ENCODE results near the gene RNU6-1.

RNU6-1 gene

GRCh38 chr15:67859331-67859946 lies 19.6 kb upstream of the RNU6-1 start:
- TF ChIP-seq GLIS3 (CRISPR knock-in tag; IDR thresholded peaks at IDR 0.05) (no peak), ESRRG (CRISPR knock-in tag; IDR thresholded peaks at IDR 0.05) (no peak), ZC3H10 (CRISPR knock-in tag; IDR thresholded peaks at IDR 0.05) (no peak), OSR1 (CRISPR knock-in tag; IDR thresholded peaks at IDR 0.05) (no peak), ZFP30 (CRISPR knock-in tag; IDR thresholded peaks at IDR 0.05) (no peak), ZFP3 (CRISPR knock-in tag; IDR thresholded peaks at IDR 0.05) (no peak), RARB (CRISPR knock-in tag; IDR thresholded peaks at IDR 0.05) (no peak), PATZ1 (CRISPR knock-in tag; IDR thresholded peaks at IDR 0.05; ENCODE audit: borderline replicate concordance) (no peak), ISL1 (CRISPR knock-in tag; IDR thresholded peaks at IDR 0.05) (no peak), ZNF8 (CRISPR knock-in tag; IDR thresholded peaks at IDR 0.05) (no peak), ZNF70 (CRISPR knock-in tag; IDR thresholded peaks at IDR 0.05) (no peak), POU6F1 (CRISPR knock-in tag; IDR thresholded peaks at IDR 0.05; ENCODE audit: borderline replicate concordance, low read depth) (no peak), TOX (CRISPR knock-in tag; IDR thresholded peaks at IDR 0.05; ENCODE audit: borderline replicate concordance) (no peak), PPARA (CRISPR knock-in tag; IDR thresholded peaks at IDR 0.05; ENCODE audit: borderline replicate concordance) (no peak), CSRNP3 (CRISPR knock-in tag; IDR thresholded peaks at IDR 0.05) (no peak), ZNF565 (CRISPR knock-in tag; conservative IDR thresholded peaks at IDR 0.05; ENCODE audit: low read depth) (no peak), ARNTL (CRISPR knock-in tag; IDR thresholded peaks at IDR 0.05; ENCODE audit: borderline replicate concordance, low read depth) (no peak), CREB5 (CRISPR knock-in tag; IDR thresholded peaks at IDR 0.05; ENCODE audit: low read depth) (no peak), TCF4 (CRISPR knock-in tag; IDR thresholded peaks at IDR 0.05; ENCODE audit: borderline replicate concordance) (no peak)
- ATAC-seq: no peak

- no peak for TF ChIP-seq TSHZ2 (CRISPR knock-in tag; IDR thresholded peaks at IDR 0.05)
- TF ChIP-seq ARNTL (CRISPR knock-in tag; IDR thresholded peaks at IDR 0.05; ENCODE audit: borderline replicate concordance, low read depth): no peak
- TF ChIP-seq ESRRG (CRISPR knock-in tag; IDR thresholded peaks at IDR 0.05): no peak
- TF ChIP-seq ZNF70 (CRISPR knock-in tag; IDR thresholded peaks at IDR 0.05): no peak
- no peak for TF ChIP-seq CSRNP3 (CRISPR knock-in tag; IDR thresholded peaks at IDR 0.05)
- no peak for ATAC-seq
Measured at GRCh38 chr15:67857220-67857619, 17.4 kb upstream of the RNU6-1 start.
